HG03280 (cell line): ENCODE measurements around the gene MTG2.

Experiments
- ATAC-seq: cut with Tn5 transposase; IDR thresholded peaks from one replicate; pipeline ENCODE4 v1.9.1; 2021; ENCODE audit warnings: mild to moderate bottlenecking, moderate library complexity; ENCODE audit not compliant: unreplicated experiment

The MTG2 gene

DNA sequence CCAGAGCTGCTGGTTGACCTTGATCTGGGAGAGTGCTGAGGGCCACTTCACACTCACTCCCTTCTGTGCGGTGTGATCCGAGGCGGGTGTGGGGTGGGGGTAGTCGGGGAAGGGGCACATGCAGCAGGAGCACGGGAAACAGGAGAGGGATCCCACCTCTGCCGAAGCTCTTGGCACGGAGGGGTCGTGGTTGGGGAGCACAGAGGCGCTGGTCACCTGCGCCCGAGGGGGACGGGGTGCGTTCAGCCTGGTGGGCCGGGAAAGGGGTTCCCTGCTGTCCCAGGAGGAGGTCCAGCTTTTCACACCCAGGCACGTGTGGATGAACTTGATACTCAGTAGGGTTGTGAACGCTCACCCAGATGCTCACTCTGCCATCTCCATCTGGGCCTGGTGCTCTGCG lies 22.0 kb upstream of the MTG2 start:
- ATAC-seq = no peak

DNA sequence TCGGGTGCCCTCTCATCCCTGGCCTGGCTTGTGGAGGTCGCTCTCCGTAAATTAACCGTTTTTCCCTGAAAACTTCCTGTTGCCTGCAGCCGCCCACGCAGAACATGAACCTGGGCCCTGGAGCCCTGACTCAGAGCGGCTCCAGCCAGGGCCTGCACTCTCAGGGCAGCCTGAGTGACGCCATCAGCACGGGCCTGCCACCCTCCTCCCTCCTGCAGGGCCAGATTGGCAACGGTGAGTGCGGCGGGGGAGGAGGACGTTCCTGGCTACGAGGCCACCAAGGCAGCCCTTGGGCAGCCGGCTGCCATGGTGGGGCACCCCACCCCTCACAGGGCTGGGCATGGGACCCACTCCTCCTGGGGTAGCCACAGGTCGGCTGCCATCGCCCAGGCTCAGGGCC lies 21.5 kb upstream of the MTG2 start:
- ATAC-seq = no peak

DNA sequence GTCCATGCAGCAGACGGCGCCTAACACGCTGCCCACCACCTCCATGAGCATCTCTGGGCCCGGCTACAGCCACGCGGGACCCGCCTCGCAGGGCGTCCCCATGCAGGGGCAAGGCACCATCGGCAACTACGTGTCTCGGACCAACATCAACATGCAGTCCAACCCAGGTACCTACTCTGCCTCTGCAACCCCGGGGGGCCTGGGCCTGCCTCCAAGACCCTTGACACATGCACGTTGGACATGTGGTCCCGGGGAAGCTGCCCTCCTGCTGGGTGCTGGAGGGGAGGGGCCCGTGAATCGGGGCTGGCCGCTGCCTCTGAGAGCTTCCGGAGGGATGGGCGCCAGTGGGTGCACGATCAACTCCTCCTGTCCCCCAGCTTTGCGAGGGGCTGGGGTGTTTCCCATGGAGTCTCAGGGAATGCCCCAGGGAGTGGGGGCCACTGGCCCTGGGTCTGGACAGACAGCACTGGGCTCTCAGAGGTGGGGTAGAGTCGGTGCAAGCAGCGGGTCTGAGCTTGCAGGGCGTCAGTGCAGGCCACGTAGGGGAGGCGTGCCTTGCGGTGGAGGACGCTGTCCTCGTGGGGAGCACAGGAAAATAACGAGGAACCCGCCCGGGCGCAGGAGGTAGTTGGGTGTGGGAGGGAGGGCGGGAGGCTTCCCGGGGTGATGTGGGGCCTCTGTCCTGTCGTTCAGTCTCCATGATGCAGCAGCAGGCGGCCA lies 19.9 kb upstream of the MTG2 start:
- ATAC-seq = no peak

DNA sequence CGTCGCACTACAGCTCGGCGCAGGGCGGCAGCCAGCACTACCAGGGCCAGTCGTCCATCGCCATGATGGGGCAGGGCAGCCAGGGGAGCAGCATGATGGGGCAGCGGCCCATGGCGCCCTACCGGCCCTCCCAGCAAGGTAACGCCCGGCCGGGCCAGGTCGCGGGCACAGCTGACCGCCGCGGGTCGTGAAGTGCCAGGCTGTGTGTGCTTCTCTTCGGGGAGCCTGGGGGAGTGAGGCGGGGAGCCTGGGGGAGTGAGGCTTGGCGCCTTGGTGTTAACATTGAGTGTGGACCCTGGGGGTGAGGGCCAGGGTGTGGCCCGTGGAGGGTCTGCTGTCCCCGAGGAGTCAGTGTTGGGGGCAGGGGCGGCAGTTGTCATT lies 19.4 kb upstream of the MTG2 start:
- ATAC-seq = no peak

DNA sequence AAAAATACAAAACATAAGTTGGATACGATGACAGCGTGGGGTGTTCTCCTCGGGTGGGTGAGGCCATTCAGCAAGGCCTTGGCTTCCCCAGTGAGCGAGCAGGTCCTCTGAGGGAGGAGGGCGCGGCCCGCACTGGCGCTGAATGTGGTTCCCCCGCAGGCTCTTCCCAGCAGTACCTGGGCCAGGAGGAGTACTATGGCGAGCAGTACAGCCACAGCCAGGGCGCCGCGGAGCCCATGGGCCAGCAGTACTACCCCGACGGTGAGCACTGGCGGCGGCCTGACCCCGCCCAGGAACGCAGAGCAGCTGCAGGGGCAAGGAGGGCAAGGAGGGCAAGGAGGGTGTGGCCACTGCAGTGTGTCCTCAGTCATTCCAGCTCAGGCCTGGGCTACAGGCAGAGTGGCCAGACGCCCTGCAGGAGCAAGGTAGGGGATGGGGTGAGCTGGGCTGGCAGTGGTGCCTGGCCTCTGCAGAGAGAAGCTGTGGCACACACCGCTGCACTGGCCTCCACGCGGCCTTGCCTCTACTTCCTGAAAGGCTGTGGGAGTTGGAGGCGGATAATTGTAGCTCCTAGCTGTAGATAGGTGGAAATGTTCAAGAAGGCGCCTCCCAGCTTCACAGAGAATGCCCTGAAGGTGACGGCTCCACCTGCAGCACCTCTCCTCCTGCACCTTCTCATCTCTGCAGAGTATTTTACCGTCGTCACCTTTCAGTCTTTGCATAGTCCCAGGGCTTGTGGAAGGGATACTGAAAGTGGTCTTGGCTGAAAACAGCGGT lies 18.7 kb upstream of the MTG2 start:
- no peak for ATAC-seq

DNA sequence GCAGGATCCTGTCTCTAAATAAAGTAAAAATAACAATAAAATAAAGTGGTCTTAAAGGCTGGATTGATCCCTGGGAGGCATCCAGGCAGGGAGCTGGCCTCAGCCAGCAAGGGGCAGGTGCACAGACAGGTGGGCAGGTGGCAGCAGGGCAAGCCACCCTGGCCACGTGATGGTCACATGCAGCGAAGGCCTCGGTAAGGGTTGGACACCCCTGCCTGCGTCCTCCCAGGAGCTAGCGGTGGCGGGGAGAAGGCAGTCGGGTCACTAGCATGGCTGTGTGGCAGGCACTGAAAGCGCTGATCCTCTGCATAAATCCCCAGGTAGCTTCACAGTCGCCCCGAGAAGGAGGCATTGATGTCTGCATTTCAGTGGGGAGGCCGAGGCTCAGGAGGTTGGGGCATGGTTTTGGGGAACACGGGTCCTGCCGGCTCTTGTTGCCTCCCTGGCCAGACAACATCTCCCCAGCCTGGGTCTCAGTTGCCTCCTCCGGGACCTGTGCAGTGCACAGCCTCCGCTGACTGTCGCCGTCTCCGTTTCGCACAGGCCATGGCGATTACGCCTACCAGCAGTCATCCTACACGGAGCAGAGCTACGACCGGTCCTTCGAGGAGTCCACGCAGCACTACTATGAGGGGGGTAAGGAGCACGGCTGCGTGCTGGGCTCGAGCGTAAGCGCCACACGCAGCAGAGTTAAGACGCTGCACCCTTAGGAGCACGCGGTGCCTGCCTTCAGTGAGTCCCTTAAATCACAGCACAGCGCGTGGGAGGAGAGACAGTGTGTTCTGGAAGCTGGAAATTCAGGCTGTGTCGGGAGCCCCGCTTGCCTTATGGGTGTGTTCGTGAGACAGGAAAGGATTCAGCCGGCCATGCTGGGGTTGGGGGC lies 17.7 kb upstream of the MTG2 start:
- no peak for ATAC-seq

DNA sequence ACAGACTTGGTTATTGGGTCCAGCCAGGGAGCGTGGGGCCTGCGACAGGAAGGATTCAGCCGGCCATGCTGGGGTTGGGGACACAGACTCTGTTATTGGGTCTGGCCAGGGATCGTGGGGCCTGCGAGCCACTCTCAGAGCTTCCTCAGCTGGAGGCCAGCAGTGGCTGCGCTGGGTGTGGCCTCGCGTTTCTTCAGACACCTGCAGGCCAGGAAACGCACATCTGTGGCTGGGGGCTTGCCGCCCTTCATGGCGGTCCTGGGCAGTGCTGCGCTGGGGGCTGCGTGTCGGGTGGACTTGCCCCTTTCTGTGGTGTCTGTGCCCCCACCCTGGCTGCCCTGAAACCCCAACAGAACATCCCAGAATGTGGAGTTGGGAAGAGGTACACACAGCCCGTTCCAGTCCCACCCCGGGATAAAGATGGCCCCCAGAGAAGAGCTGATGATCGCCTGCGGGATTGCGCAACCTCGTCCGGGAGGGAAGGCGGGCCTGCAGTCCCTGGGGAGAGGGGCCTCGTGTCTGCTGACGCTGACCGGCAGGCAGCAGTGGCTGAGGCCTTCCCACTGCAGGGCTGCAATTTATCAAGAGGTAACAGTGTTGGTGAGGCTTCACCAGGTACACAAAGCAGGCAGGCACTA lies 16.9 kb upstream of the MTG2 start:
- ATAC-seq = no peak

DNA sequence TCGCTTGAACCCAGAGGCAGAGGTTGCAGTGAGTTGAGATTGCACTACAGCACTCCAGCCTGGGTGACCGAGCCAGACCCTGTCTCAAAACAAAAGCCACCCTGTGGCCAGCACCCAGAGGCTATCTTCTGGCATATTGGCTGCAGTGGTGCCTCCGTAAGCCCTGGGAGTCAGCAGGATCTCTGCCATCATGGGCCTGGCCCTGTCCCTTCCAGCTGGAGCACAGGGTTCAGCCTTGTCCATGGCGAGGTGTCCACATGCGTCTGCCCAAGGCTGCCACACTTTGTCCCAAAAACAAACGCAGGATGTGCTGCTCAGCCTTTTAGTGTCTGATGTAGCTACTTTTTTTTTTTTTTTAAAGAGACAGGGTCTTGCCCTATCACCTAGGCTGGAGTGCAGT lies 15.4 kb upstream of the MTG2 start:
- ATAC-seq = no peak

DNA sequence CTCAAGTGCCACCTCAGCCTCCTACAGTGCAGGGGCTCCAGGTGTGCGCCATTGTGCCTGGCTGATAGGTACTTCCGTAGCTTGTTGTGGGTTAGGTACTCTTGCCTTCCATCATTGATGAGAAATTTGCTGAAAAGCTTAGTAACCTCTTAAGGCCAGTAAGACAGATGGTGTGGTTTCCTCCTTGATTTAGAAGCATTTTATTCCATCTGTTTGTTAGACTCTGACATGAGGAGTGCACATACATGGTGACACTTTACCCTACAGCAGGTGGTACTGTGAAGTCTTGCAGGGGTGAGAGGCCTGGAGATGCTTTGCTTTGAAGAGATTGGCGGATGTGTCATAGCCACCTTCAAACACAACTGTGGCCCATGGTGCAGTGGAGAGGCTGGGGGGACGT lies 14.8 kb upstream of the MTG2 start:
- no peak for ATAC-seq

- no peak for ATAC-seq
Measured at GRCh38 chr20:62168890-62169435, 13.9 kb upstream of the MTG2 start.

DNA sequence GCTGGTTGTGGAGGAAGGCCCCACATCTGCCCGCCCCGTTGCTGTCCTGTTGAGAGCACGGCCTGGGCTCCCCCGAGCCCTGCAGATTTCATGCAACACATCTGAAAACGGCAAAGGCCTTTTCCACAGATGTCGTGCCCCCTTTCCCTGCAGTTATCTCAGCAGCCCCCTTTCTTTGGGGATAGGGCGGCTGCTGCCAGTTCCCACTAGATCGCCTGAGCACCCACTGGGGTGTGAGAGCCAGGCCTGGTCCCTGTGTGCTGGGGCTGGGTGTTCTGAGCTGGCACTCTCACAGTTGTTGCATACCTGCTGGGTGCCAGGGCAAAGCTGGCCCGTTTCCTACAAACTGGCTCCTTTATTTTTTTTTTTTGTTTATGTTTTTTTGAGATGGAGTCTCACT lies 12.3 kb upstream of the MTG2 start:
- no peak for ATAC-seq

GRCh38 chr20:62171245-62171644 lies 11.6 kb upstream of the MTG2 start:
- no peak for ATAC-seq

GRCh38 chr20:62172666-62173065 lies 10.2 kb upstream of the MTG2 start:
- ATAC-seq = no peak

DNA sequence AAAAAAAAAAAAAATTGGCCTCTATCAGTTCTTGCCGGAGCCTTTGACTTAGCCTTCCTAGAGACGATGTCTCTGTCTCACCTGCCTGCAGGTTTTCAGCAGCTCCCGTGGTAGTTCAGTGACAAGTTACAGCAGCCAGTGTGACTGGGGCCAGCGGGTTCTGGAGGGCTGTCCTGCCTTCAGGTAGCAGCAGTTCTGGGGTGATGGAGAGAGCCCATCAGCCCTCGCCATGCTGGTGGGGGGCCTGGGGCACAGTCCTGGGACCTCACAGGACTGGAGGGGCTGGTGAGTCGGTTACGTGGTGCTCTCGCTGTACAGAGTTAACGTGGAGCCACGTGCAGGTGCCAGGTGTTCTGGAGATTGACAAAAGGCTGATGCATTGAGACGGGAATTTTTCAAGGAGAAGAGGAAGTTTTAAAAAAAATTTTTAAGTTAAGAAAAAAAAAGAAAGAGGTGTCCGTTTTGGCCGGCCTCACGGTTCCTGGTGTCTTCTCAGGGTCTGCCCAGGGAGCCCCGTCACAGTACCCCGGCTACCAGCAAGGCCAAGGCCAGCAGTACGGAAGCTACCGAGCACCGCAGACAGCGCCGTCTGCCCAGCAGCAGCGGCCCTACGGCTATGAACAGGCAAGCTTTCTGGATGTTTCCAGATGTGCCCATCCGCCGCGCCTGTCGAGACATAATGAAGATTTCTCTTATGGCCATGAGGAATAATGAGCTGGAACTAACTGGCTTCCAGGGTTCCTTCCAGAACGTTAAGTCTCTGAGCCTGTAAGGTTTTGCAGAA lies 8.6 kb upstream of the MTG2 start:
- ATAC-seq = no peak

DNA sequence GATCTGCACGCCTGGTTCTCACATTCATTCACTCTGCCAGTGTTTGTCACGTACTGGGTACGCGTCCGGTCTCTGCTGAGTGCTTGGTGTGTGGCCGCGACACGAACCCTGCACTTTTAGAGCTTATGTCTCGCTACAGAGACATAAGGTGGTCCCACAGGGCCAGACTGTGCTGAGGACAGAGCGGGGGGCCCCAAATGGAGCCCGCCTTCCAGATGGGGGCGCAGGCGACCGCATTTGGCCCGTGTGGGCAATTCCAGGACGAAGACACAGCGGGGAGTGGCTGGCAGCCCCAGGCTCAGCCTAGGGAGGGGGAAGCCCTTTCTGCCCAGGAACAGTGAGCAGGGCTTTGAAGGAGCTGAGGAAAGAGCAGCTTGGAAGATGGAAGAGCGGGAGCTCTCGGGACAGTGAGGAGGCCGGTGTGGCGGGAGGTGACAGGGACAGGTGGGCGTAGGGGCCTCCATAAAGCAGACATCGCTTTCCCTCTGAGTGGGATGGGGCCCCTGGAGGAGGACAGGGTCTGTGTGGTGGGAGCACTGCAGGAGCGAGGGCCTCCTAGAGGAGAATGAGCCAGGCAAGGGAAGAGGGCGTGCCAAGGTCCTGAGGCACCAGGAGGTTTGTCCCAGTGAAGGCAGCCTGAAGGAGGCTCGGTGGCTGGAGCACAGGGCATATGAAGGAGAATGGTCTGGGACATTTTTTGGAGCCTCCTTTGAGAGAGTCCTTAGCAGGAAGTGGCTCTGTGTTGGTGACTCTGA lies 7.8 kb upstream of the MTG2 start:
- no peak for ATAC-seq

DNA sequence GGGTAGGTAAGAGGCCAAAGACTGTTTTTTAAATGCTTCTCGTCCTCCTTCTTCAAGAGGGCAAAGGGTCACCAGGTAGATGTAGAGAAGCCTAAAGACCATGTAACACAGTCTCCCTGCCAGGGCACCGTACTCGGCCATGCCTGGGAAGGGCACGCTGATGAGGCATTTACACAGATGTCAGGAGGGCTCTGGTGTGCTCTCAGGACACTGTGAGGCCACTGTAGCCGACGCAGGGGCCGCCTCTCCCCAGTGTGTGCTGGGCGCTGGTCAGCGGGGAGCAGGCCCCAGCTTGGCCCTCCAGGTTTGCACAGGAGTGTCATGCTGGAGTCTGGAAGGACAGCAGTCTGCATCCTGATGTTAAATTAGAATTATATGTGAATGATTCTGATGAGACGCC lies 7.1 kb upstream of the MTG2 start:
- ATAC-seq = no peak

DNA sequence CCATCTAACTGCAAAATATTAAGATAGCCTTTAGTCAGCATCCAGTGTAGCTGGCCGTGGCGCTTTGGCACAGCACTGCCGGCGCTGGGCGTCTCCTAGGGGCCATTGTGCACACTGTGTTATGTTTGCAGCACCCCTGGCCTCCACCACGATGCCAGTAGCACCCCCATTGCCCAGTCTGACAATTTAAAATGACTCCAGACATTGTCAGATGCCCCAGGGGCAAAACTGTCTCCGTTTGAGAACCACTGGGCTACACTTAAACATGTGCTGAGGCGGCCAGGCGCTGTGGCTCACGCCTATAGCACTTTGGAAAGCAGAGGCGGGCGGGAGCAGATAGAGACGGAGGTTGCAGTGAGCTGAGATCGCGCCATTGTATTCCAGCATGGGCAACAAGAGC lies 6.0 kb upstream of the MTG2 start:
- ATAC-seq = no peak

GRCh38 chr20:62177307-62177706 lies 5.5 kb upstream of the MTG2 start:
- no peak for ATAC-seq
